ENCODE data around the gene LANCL2.

DNA sequence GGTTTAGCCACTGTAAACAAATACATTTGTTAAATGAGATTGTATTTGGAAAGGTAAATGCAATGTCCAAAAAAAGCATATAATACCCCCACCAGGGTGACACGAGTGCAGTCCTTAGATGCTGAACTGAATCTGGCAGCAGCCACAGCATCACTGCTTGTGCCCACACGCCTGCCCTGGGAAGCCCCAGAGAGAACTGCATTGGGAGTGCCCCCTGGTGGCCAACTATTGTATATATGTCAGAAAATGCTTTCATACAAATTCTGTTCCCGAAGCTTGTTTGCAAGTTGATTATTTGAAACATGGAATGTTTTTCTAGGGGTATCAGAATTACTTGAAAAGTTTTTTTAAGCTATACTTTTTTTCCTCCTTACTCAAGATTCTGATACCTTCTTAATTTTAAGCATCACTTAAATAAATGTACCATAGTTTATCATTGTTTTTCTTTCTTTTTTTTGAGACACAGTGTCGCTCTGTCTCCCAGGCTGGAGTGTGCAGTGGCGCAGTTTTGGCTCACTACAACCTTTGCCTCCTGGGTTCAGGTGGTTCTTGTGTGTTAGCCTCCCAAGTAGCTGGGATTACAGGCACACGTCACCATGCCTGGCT, 50.1 kb downstream of the LANCL2 start:
- peak; percentile 80 for TF ChIP-seq CTCF (IDR thresholded peaks at IDR 0.05; ENCODE audit: low read depth, low read length)
- no peak for TF ChIP-seq EZH2phosphoT487 (IDR thresholded peaks at IDR 0.05; ENCODE audit: low read depth)

Data from OCI-LY3 (cell line).